Esophagus squamous epithelium (tissue), 5 donors: Measurements from ENCODE around the gene CCDC181. TPM values are rescaled to one million over a fixed set of nuclear protein-coding genes. Genes with fewer than 3 reads are reported as not detected.

Experiments
- DNase-seq: peaks from one replicate; lab custom pipeline; 2025; lab: John Stamatoyannopoulos, UW
- H3K27ac ChIP-seq, 4 donors: fragments of 200-600 bp; sonication (generic); one replicate each; pipeline ENCODE4 v1.5.1; 2016 to 2019; ENCODE audit warnings: mild to moderate bottlenecking in 1 of 4
- H3K27me3 ChIP-seq, 4 donors: fragments of 200-600 bp; sonication (generic); 1 replicate in 3 of 4; 2 replicates in 1 of 4; pipeline versions ENCODE4 v1.5.1 to v1.6.0; 2017 to 2021; ENCODE audit warnings: antibody characterized with exemption in 1 of 4
- H3K36me3 ChIP-seq, 3 donors: fragments of 200-600 bp; sonication (generic); one replicate each; pipeline ENCODE4 v1.5.1; 2016 to 2019
- H3K4me1 ChIP-seq, 3 donors: fragments of 200-600 bp; sonication (generic); one replicate each; pipeline ENCODE4 v1.5.1; 2017 to 2019
- H3K4me3 ChIP-seq, 4 donors: fragments of 200-600 bp; sonication (generic); 1 replicate in 3 of 4; 2 replicates in 1 of 4; pipeline ENCODE4 v1.5.1; 2016 to 2019; ENCODE audit warnings: mild to moderate bottlenecking in 2 of 4, moderate library complexity in 1 of 4
- H3K9me3 ChIP-seq, 3 donors: fragments of 200-600 bp; sonication (generic); one replicate each; pipeline ENCODE4 v1.5.1; 2016 to 2019
- CTCF ChIP-seq, 6 experiments: fragments of 450-650 bp in 4 of 6; fragments of 200-600 bp in 2 of 6; sonication (generic) in 2 of 6; IDR thresholded peaks; one replicate each; pipeline ENCODE4 v1.5.1; 2016 to 2019; ENCODE audit warnings: antibody characterized with exemption in 6 of 6, mild to moderate bottlenecking in 4 of 6, moderate library complexity in 4 of 6
- POLR2A ChIP-seq, 4 donors: fragments of 450-650 bp; IDR thresholded peaks; one replicate each; pipeline ENCODE4 v1.6.1; 2017; ENCODE audit warnings: antibody characterized with exemption in 4 of 4, mild to moderate bottlenecking in 4 of 4, moderate library complexity in 3 of 4
- WGBS, 2 donors: methylation state at CpG; one replicate each; pipeline ENCODE4 v1.1.5; 2018; 5-methylcytosine and 5-hydroxymethylcytosine counted together
- intact Hi-C: fragments of 100-400 bp; cut with DNase I; formaldehyde crosslinking; loops from one replicate; pipeline ENCODE4 v1.15.0; 2022
- total RNA-seq, 4 donors: library from RNA; depleted of rRNA; stranded (reverse); fragments of >200 nt; gene quantifications; one replicate each; pipeline ENCODE4 v1.1.0, GENCODE V29; 2016
- donor health status: DM: yes; HTN: yes; CAD: no.

CCDC181 gene
- total RNA-seq, 4 donors from 2014 or later: 0.38 TPM; not detected in 3

GRCh38 chr1:169461390-169462000 lies 34.2 kb upstream of the CCDC181 start:
- H3K27ac ChIP-seq: no peak overlapping the region
- intact Hi-C loops: no loop called here
- H3K4me1 ChIP-seq: peaks cover 0 to 10% (median 5%) of the 10 kb centered on the region in 3 donors
- peaks cover 0 to 15% (median 0%) of the 10 kb centered on the region in 4 donors for H3K27me3 ChIP-seq
- TF ChIP-seq POLR2A (IDR thresholded peaks at IDR 0.05) (no peak), CTCF (IDR thresholded peaks at IDR 0.05) (no peak)
- WGBS, 2 donors: 70 to 72% methylated on average over 4 of the region's 4 CpGs
- no peak for DNase-seq
- H3K36me3 ChIP-seq: peaks cover 0 to 16% (median 0%) of the 10 kb centered on the region in 3 donors
- no peak overlapping the region for H3K4me3 ChIP-seq
- H3K9me3 ChIP-seq: peaks cover 0 to 12% (median 0%) of the 10 kb centered on the region in 3 donors

GRCh38 chr1:169460191-169460833 lies 33.0 kb upstream of the CCDC181 start:
- peaks cover 0 to 12% (median 0%) of the 10 kb centered on the region in 3 donors for H3K9me3 ChIP-seq
- H3K27me3 ChIP-seq: peaks cover 0 to 15% (median 0%) of the 10 kb centered on the region in 4 donors
- peak overlapping the region in 3 of 4 donors; percentile 15 to 55 (median 31) for H3K4me3 ChIP-seq
- no peak for DNase-seq
- H3K4me1 ChIP-seq: peaks cover 0 to 10% (median 5%) of the 10 kb centered on the region in 3 donors
- whole genome bisulfite sequencing, 2 donors: 9 to 20% methylated on average over 18 to 27 of the region's 35 CpGs
- no peak for TF ChIP-seq POLR2A (IDR thresholded peaks at IDR 0.05)
- no peak for TF ChIP-seq CTCF (IDR thresholded peaks at IDR 0.05)
- H3K27ac ChIP-seq: no peak overlapping the region
- peaks cover 0 to 6% (median 0%) of the 10 kb centered on the region in 3 donors for H3K36me3 ChIP-seq
- intact Hi-C loops: no loop called here

GRCh38 chr1:169457443-169457842 lies 30.2 kb upstream of the CCDC181 start:
- no peak overlapping the region for H3K4me3 ChIP-seq
- peaks cover 0 to 12% (median 0%) of the 10 kb centered on the region in 3 donors for H3K9me3 ChIP-seq
- H3K27me3 ChIP-seq: peaks cover 0 to 15% (median 0%) of the 10 kb centered on the region in 4 donors
- no peaks in the 10 kb centered on the region for H3K36me3 ChIP-seq
- WGBS, 2 donors: 90 to 100% methylated on average over 1 of the region's 1 CpG
- intact Hi-C loops: no loop called here
- no peak for DNase-seq
- H3K27ac ChIP-seq: no peak overlapping the region
- TF ChIP-seq CTCF (IDR thresholded peaks at IDR 0.05) (no peak), POLR2A (IDR thresholded peaks at IDR 0.05) (no peak)
- H3K4me1 ChIP-seq: peaks cover 0 to 10% (median 5%) of the 10 kb centered on the region in 3 donors

- TF ChIP-seq POLR2A (IDR thresholded peaks at IDR 0.05) (no peak), CTCF (IDR thresholded peaks at IDR 0.05) (no peak)
- 60 to 69% methylated on average over 2 of the region's 2 CpGs for WGBS, 2 donors
- intact Hi-C loops: no loop called here
- peaks cover 0 to 10% (median 5%) of the 10 kb centered on the region in 3 donors for H3K4me1 ChIP-seq
- DNase-seq: no peak
- peaks cover 0 to 15% (median 0%) of the 10 kb centered on the region in 4 donors for H3K27me3 ChIP-seq
- no peak overlapping the region for H3K4me3 ChIP-seq
- H3K9me3 ChIP-seq: peaks cover 0 to 12% (median 0%) of the 10 kb centered on the region in 3 donors
- no peak overlapping the region for H3K27ac ChIP-seq
- H3K36me3 ChIP-seq: no peaks in the 10 kb centered on the region
Measured at GRCh38 chr1:169456029-169456428, 28.8 kb upstream of the CCDC181 start.

GRCh38 chr1:169452921-169453320 lies 25.6 kb upstream of the CCDC181 start:
- no peaks in the 10 kb centered on the region for H3K4me1 ChIP-seq
- H3K9me3 ChIP-seq: peaks cover 0 to 12% (median 0%) of the 10 kb centered on the region in 3 donors
- intact Hi-C loops: no loop called here
- H3K27ac ChIP-seq: no peak overlapping the region
- no peak for DNase-seq
- WGBS, 2 donors: 92 to 93% methylated on average over 2 of the region's 2 CpGs
- no peak overlapping the region for H3K4me3 ChIP-seq
- no peaks in the 10 kb centered on the region for H3K27me3 ChIP-seq
- H3K36me3 ChIP-seq: no peaks in the 10 kb centered on the region
- no peak for TF ChIP-seq CTCF (IDR thresholded peaks at IDR 0.05)
- TF ChIP-seq POLR2A (IDR thresholded peaks at IDR 0.05): no peak
